K562 (cell line): ENCODE measurements around the gene LEO1. TPM values are rescaled to one million over a fixed set of nuclear protein-coding genes. Genes with fewer than 3 reads are reported as not detected.

Experiments used
- BCL6 ChIP-seq: fragments of 250-450 bp; sonication (Bioruptor Pico); IDR thresholded peaks from 2 replicates; pipeline ENCODE4 v1.4.0; 2020
- CCAR2 ChIP-seq: fragments of 200-400 bp; formaldehyde crosslinking; IDR thresholded peaks from 2 replicates; pipeline ENCODE4 v1.6.1; 2017; ENCODE audit warnings: mild to moderate bottlenecking, low read depth, low read length
- CREB1 ChIP-seq, 2 experiments: sonication (generic) in 1 of 2; formaldehyde crosslinking in 1 of 2; IDR thresholded peaks; 2 replicates each; pipeline versions ENCODE4 v1.6.1 to v1.8.0; 2012 to 2022; ENCODE audit warnings: inconsistent platforms in 1 of 2, mild to moderate bottlenecking in 1 of 2, missing genetic modification reagents in 1 of 2, moderate library complexity in 1 of 2
- DNMT1 ChIP-seq: fragments of 450-650 bp; IDR thresholded peaks from 2 replicates; pipeline ENCODE4 v1.6.1; 2016; ENCODE audit warnings: antibody characterized with exemption, mild to moderate bottlenecking
- ELK1 ChIP-seq: sonication (generic); formaldehyde crosslinking; IDR thresholded peaks from 2 replicates; pipeline ENCODE4 v1.8.1; 2022; ENCODE audit warnings: missing genetic modification reagents
- ETS1 ChIP-seq: conservative IDR thresholded peaks from 2 replicates; pipeline ENCODE4 v1.6.1; 2011; ENCODE audit warnings: low read depth, mild to moderate bottlenecking, low read length; ENCODE audit not compliant: control insufficient read depth
- MCM7 ChIP-seq, 2 experiments: fragments of 450-650 bp; IDR thresholded peaks; 2 replicates each; pipeline ENCODE4 v1.6.1; 2016 to 2018
- RNF2 ChIP-seq: sonication (generic); IDR thresholded peaks from 2 replicates; pipeline ENCODE4 v1.6.1; 2016
- SRSF7 ChIP-seq: fragments of 200-400 bp; formaldehyde crosslinking; optimal IDR thresholded peaks from 2 replicates; pipeline ENCODE3; 2017; ENCODE audit warnings: mild to moderate bottlenecking, low read depth, low read length
- TCF7 ChIP-seq: sonication (generic); IDR thresholded peaks from 2 replicates; pipeline ENCODE4 v1.6.1; 2016; ENCODE audit warnings: antibody characterized with exemption, borderline replicate concordance
- TFAM ChIP-seq: fragments of 250-450 bp; sonication (Bioruptor Pico); conservative IDR thresholded peaks from 2 replicates; pipeline ENCODE4 v1.5.0; 2021; ENCODE audit warnings: mild to moderate bottlenecking, moderate library complexity
- ZNF324 ChIP-seq: fragments of 250-450 bp; sonication (Bioruptor Pico); IDR thresholded peaks from 2 replicates; pipeline ENCODE4 v1.4.0; 2020; ENCODE audit warnings: mild to moderate bottlenecking
- ZNF57 ChIP-seq: fragments of 450-650 bp; formaldehyde crosslinking; IDR thresholded peaks from 2 replicates; pipeline ENCODE4 v1.4.0; 2020; ENCODE audit warnings: mild to moderate bottlenecking, moderate library complexity
- polyA plus RNA-seq, 8 experiments: library from polyadenylated mRNA; depleted of rRNA in 4 of 8; stranded (reverse) in 5 of 8; unstranded in 3 of 8; fragments of >200 nt; fragmentation: Nextera tagmentation in 2 of 8; fragmentation: Illumina TruSeq in 1 of 8; extraction: Ambion mirVana in 2 of 8; extraction: Trizol in 1 of 8; gene quantifications; 2 replicates each; pipeline versions ENCODE4 v1.2.1 to v1.2.3, GENCODE V29; 2011 to 2014; ENCODE audit warnings: inconsistent platforms in 1 of 8, missing spikeins in 1 of 8
- total RNA-seq, 7 experiments: library from RNA; depleted of rRNA in 6 of 7; stranded (reverse); fragments of >200 nt in 6 of 7; fragmentation: Illumina TruSeq in 2 of 7; extraction: Trizol in 2 of 7; gene quantifications; 2 replicates each; pipeline versions ENCODE4 v1.2.1 to v1.2.3, GENCODE V29; 2011 to 2021; ENCODE audit warnings: low replicate concordance in 1 of 7
- TF ChIP-seq, protein P1 (sequence below): fragments of 250-450 bp; sonication (Bioruptor Pico); IDR thresholded peaks from 2 replicates; pipeline ENCODE4 v1.4.0; 2020; ENCODE audit warnings: mild to moderate bottlenecking, moderate library complexity, borderline replicate concordance
- TF ChIP-seq, protein P2 (sequence below), 2 experiments: IDR thresholded peaks; 2 replicates each; pipeline ENCODE4 v1.6.1; 2012; ENCODE audit warnings: improper control_type of control experiment in 2 of 2, low read depth in 2 of 2, low read length in 2 of 2, borderline replicate concordance in 1 of 2
- TF ChIP-seq, protein P3 (sequence below): fragments of 250-450 bp; sonication (Bioruptor Pico); IDR thresholded peaks from 2 replicates; pipeline ENCODE4 v1.4.0; 2020; ENCODE audit warnings: mild to moderate bottlenecking
- TF ChIP-seq, protein P4 (sequence below): sonication (generic); formaldehyde crosslinking; IDR thresholded peaks from 2 replicates; pipeline ENCODE4 v1.8.0; 2022; ENCODE audit warnings: missing genetic modification reagents, mild to moderate bottlenecking, borderline replicate concordance

LEO1 gene
- total and polyA plus RNA-seq, 9 of the 15 experiments (the other 6 are each of a cell fraction or from before 2014, with no cell fraction given) = 8.4 to 48.3 (median 37.9) TPM

GRCh38 chr15:52019394-52020220, 48.0 kb upstream of the LEO1 start (continued):
- 0 out of 2 replicates have a peak, but pooled peaks have one; percentile 15 for TF ChIP-seq CREB1 (IDR thresholded peaks at IDR 0.05)
- TF ChIP-seq CREB1 (CRISPR knock-in tag; IDR thresholded peaks at IDR 0.05) = peak; percentile 62; the same call in 1 of the 2 replicates
- no peak for TF ChIP-seq RNF2
- TF ChIP-seq SRSF7 = no peak
- no peak for TF ChIP-seq ELK1 (CRISPR knock-in tag)
- TF ChIP-seq, protein P1, sequence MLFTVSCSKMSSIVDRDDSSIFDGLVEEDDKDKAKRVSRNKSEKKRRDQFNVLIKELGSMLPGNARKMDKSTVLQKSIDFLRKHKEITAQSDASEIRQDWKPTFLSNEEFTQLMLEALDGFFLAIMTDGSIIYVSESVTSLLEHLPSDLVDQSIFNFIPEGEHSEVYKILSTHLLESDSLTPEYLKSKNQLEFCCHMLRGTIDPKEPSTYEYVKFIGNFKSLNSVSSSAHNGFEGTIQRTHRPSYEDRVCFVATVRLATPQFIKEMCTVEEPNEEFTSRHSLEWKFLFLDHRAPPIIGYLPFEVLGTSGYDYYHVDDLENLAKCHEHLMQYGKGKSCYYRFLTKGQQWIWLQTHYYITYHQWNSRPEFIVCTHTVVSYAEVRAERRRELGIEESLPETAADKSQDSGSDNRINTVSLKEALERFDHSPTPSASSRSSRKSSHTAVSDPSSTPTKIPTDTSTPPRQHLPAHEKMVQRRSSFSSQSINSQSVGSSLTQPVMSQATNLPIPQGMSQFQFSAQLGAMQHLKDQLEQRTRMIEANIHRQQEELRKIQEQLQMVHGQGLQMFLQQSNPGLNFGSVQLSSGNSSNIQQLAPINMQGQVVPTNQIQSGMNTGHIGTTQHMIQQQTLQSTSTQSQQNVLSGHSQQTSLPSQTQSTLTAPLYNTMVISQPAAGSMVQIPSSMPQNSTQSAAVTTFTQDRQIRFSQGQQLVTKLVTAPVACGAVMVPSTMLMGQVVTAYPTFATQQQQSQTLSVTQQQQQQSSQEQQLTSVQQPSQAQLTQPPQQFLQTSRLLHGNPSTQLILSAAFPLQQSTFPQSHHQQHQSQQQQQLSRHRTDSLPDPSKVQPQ = no peak
- TF ChIP-seq, protein P2, sequence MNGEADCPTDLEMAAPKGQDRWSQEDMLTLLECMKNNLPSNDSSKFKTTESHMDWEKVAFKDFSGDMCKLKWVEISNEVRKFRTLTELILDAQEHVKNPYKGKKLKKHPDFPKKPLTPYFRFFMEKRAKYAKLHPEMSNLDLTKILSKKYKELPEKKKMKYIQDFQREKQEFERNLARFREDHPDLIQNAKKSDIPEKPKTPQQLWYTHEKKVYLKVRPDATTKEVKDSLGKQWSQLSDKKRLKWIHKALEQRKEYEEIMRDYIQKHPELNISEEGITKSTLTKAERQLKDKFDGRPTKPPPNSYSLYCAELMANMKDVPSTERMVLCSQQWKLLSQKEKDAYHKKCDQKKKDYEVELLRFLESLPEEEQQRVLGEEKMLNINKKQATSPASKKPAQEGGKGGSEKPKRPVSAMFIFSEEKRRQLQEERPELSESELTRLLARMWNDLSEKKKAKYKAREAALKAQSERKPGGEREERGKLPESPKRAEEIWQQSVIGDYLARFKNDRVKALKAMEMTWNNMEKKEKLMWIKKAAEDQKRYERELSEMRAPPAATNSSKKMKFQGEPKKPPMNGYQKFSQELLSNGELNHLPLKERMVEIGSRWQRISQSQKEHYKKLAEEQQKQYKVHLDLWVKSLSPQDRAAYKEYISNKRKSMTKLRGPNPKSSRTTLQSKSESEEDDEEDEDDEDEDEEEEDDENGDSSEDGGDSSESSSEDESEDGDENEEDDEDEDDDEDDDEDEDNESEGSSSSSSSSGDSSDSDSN (IDR thresholded peaks at IDR 0.05; ENCODE audit: borderline replicate concordance in 1 of 2, low read depth in 2 of 2, low read length in 2 of 2) = peak in 1 of 2 experiments; percentile 87; a peak in 2 of 4 replicates
- no peak for TF ChIP-seq ZNF324 (CRISPR knock-in tag)
- no peak for TF ChIP-seq TFAM (CRISPR knock-in tag)
- no peak for TF ChIP-seq ZNF57
- no peak for TF ChIP-seq TCF7
- no peak for TF ChIP-seq MCM7 (IDR thresholded peaks at IDR 0.05)
- peak; percentile 56 for TF ChIP-seq ETS1
- TF ChIP-seq, protein P3, sequence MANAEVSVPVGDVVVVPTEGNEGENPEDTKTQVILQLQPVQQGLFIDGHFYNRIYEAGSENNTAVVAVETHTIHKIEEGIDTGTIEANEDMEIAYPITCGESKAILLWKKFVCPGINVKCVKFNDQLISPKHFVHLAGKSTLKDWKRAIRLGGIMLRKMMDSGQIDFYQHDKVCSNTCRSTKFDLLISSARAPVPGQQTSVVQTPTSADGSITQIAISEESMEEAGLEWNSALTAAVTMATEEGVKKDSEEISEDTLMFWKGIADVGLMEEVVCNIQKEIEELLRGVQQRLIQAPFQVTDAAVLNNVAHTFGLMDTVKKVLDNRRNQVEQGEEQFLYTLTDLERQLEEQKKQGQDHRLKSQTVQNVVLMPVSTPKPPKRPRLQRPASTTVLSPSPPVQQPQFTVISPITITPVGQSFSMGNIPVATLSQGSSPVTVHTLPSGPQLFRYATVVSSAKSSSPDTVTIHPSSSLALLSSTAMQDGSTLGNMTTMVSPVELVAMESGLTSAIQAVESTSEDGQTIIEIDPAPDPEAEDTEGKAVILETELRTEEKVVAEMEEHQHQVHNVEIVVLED = no peak
- TF ChIP-seq CCAR2 = no peak
- TF ChIP-seq DNMT1 = 0 out of 2 replicates have a peak, but pooled peaks have one; percentile 42
- TF ChIP-seq BCL6 (CRISPR knock-in tag) = no peak
- TF ChIP-seq, protein P4, sequence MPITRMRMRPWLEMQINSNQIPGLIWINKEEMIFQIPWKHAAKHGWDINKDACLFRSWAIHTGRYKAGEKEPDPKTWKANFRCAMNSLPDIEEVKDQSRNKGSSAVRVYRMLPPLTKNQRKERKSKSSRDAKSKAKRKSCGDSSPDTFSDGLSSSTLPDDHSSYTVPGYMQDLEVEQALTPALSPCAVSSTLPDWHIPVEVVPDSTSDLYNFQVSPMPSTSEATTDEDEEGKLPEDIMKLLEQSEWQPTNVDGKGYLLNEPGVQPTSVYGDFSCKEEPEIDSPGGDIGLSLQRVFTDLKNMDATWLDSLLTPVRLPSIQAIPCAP = no peak
